ENCODE measurements around the gene IFNGR2. TPM values are rescaled to one million over a fixed set of nuclear protein-coding genes. Genes with fewer than 3 reads are reported as not detected.

The IFNGR2 gene
- polyA plus RNA-seq, 2 of the 4 experiments (the other 2 are of a cell fraction), result 24.2 to 47.2 TPM

GRCh38 chr21:33473344-33473743 lies 70.1 kb downstream of the IFNGR2 start:
- 86% methylated on average over 3 of the region's 3 CpGs for WGBS (ENCODE audit: missing lambda C conversion rate)
- Histone ChIP-seq H3K9me3 (no peaks in the 10 kb centered on the region), H3K4me2 (no peak overlapping the region), H3K4me1 (peaks cover 2% of the 10 kb centered on the region; the same call in 1 of the 3 replicates), H3K27ac (no peak overlapping the region), H3K4me3 (no peak overlapping the region)
- FAIRE-seq (no peak), DNase-seq (ENCODE audit: low read depth in 1 of 2, low spot score in 1 of 2) (no peak), ATAC-seq (no peak)
- POLR2A ChIA-PET, result no interaction called here
- TF ChIP-seq RARB (CRISPR knock-in tag; IDR thresholded peaks at IDR 0.05) (no peak), CTCF (IDR thresholded peaks at IDR 0.05) (no peak), EP300 (IDR thresholded peaks at IDR 0.05) (no peak), CBX8 (IDR thresholded peaks at IDR 0.05) (no peak), EHF (CRISPR knock-in tag; IDR thresholded peaks at IDR 0.05) (no peak), RNF2 (IDR thresholded peaks at IDR 0.05; ENCODE audit: borderline replicate concordance, low read depth) (no peak), KDM1A (IDR thresholded peaks at IDR 0.05; ENCODE audit: low read depth) (no peak), NPAS2 (CRISPR knock-in tag; IDR thresholded peaks at IDR 0.05; ENCODE audit: borderline replicate concordance) (no peak), HEYL (CRISPR knock-in tag; IDR thresholded peaks at IDR 0.05) (no peak), E2F6 (IDR thresholded peaks at IDR 0.05; ENCODE audit: borderline replicate concordance, low read depth) (no peak), FOSB (CRISPR knock-in tag; IDR thresholded peaks at IDR 0.05) (no peak), TFCP2L1 (CRISPR knock-in tag; IDR thresholded peaks at IDR 0.05) (no peak), BHLHE40 (IDR thresholded peaks at IDR 0.05; ENCODE audit: low read depth, low read length) (no peak), CHD4 (IDR thresholded peaks at IDR 0.05; ENCODE audit: borderline replicate concordance) (no peak), ZNF302 (CRISPR knock-in tag; IDR thresholded peaks at IDR 0.05) (no peak), ZSCAN20 (CRISPR knock-in tag; IDR thresholded peaks at IDR 0.05) (no peak), KDM5A (IDR thresholded peaks at IDR 0.05) (no peak)
- CTCF ChIA-PET, result interaction anchor here (0.6 kb wide), 2 partner anchors 38 to 439 kb away, joined by 3 to 4 read pairs; no protein-coding TSS in a partner anchor

GRCh38 chr21:33477066-33477465 lies 73.9 kb downstream of the IFNGR2 start:
- WGBS (ENCODE audit: missing lambda C conversion rate), result 98% methylated on average over 7 of the region's 7 CpGs
- H3K9me3 ChIP-seq, result no peaks in the 10 kb centered on the region
- DNase-seq (ENCODE audit: low read depth in 1 of 2, low spot score in 1 of 2) (no peak), FAIRE-seq (no peak), ATAC-seq (no peak)
- H3K4me1 ChIP-seq, result peaks cover 5% of the 10 kb centered on the region; the same call in 1 of the 3 replicates
- no peak overlapping the region for H3K27ac ChIP-seq
- ChIA-PET CTCF (interaction anchor here (0.7 kb wide), 1 partner anchor 14 kb away, joined by 3 read pairs; the partner anchor contains the start of gene DNAJC28), POLR2A (no interaction called here)
- H3K4me2 ChIP-seq, result no peak overlapping the region
- no peak overlapping the region for H3K4me3 ChIP-seq
- TF ChIP-seq HES2 (IDR thresholded peaks at IDR 0.05) (no peak), NPAS2 (CRISPR knock-in tag; IDR thresholded peaks at IDR 0.05; ENCODE audit: borderline replicate concordance) (no peak), KDM1A (IDR thresholded peaks at IDR 0.05; ENCODE audit: low read depth) (no peak), GATA3 (IDR thresholded peaks at IDR 0.05; ENCODE audit: borderline replicate concordance) (no peak), ZNF302 (CRISPR knock-in tag; IDR thresholded peaks at IDR 0.05) (no peak), NR3C1 (IDR thresholded peaks at IDR 0.05) (no peak), ZSCAN20 (CRISPR knock-in tag; IDR thresholded peaks at IDR 0.05) (no peak), HMGXB4 (CRISPR knock-in tag; IDR thresholded peaks at IDR 0.05; ENCODE audit: borderline replicate concordance) (no peak), ZC3H11A (IDR thresholded peaks at IDR 0.05) (no peak), TFCP2L1 (CRISPR knock-in tag; IDR thresholded peaks at IDR 0.05) (no peak), HDAC2 (IDR thresholded peaks at IDR 0.05) (no peak), RCOR1 (IDR thresholded peaks at IDR 0.05; ENCODE audit: low read depth, low read length) (no peak), MAZ (IDR thresholded peaks at IDR 0.05; ENCODE audit: borderline replicate concordance, low read depth, low read length) (no peak), RARB (CRISPR knock-in tag; IDR thresholded peaks at IDR 0.05) (no peak), USF2 (IDR thresholded peaks at IDR 0.05) (no peak), CEBPB (IDR thresholded peaks at IDR 0.05) (no peak), POLR2A (IDR thresholded peaks at IDR 0.05; ENCODE audit: low read length) (no peak), CBX2 (IDR thresholded peaks at IDR 0.05; ENCODE audit: borderline replicate concordance, low read depth) (no peak), NFE2L2 (conservative IDR thresholded peaks at IDR 0.05; ENCODE audit: low read length) (no peak), CHD4 (IDR thresholded peaks at IDR 0.05; ENCODE audit: borderline replicate concordance) (no peak)
